ENCODE data around the gene MRPS15.

- TF ChIP-seq CTCF (IDR thresholded peaks at IDR 0.05; ENCODE audit: extremely low read depth in 1 of 2, insufficient read depth in 1 of 2, low read depth in 1 of 2, low read length in 2 of 2): no peak
- no peak for TF ChIP-seq POLR2A (IDR thresholded peaks at IDR 0.05; ENCODE audit: low read depth, low read length)
- no peak for TF ChIP-seq POLR2AphosphoS5 (IDR thresholded peaks at IDR 0.05; ENCODE audit: insufficient read depth, low read depth, low read length)
- TF ChIP-seq EZH2 (IDR thresholded peaks at IDR 0.05; ENCODE audit: borderline replicate concordance, low read depth, low read length, severe bottlenecking): no peak
- TF ChIP-seq GATA2 (IDR thresholded peaks at IDR 0.05; ENCODE audit: insufficient read depth, insufficient read length, low read depth, low read length): no peak
- TF ChIP-seq, protein P1, sequence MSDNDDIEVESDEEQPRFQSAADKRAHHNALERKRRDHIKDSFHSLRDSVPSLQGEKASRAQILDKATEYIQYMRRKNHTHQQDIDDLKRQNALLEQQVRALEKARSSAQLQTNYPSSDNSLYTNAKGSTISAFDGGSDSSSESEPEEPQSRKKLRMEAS (IDR thresholded peaks at IDR 0.05; ENCODE audit: insufficient read depth, insufficient read length): no peak
- no peak for TF ChIP-seq JUN (IDR thresholded peaks at IDR 0.05; ENCODE audit: borderline replicate concordance, insufficient read depth, insufficient read length, low read depth)
- TF ChIP-seq FOS (IDR thresholded peaks at IDR 0.05; ENCODE audit: borderline replicate concordance, insufficient read depth, low read length): no peak
- no peak for TF ChIP-seq MYC (IDR thresholded peaks at IDR 0.05; ENCODE audit: low read depth, low read length)
Observed at GRCh38 chr1:36450919-36451305, 13.3 kb downstream of the MRPS15 start.

All from endothelial cell of umbilical vein (primary cell).